HepG2 (cell line): Measurements from ENCODE around the gene GHR. TPM values are rescaled to one million over a fixed set of nuclear protein-coding genes. Genes with fewer than 3 reads are reported as not detected.

Source experiments
- ATAC-seq: fragments of 200-7000 bp; cut with Tn5 transposase; 3 replicates; pipeline ENCODE4 v1.9.1; 2020; ENCODE audit warnings: mild to moderate bottlenecking, moderate library complexity
- BruUV-seq: library from RNA; stranded (reverse); fragments of 400-500 nt; replicated peaks from 2 replicates; lab custom pipeline; 2021; lab: Mats Ljungman, UMichigan
- CTCF ChIA-PET: fragments of 300-600 bp; formaldehyde crosslinking; extraction: SDS; loops from one replicate; lab custom pipeline; 2021; ENCODE audit warnings: low total read pairs, inconsistent platforms, low intra/inter-chr PET ratio; lab: Yijun Ruan, JAX
- POLR2A ChIA-PET: fragments of 350-600 bp; sonication (Branson Sonifier 250); formaldehyde crosslinking; loops from one replicate; lab custom pipeline; 2020; ENCODE audit warnings: antibody characterized with exemption, inconsistent platforms; lab: Yijun Ruan, JAX
- DNase-seq: peaks from one replicate; pipeline ENCODE4 v3.0.0-alpha.2; 2015; ENCODE audit warnings: low spot score
- FAIRE-seq: peaks from 3 replicates; lab custom pipeline; 2011; peaks lifted over from hg19 to GRCh38; lab: Jason Lieb, UNC
- H2AFZ ChIP-seq: one replicate; pipeline ENCODE4 v1.6.1; 2011; ENCODE audit warnings: low read length, inconsistent platforms
- H3K27ac ChIP-seq: fragments of 300-600 bp; 3 replicates; pipeline ENCODE4 v1.8.0; 2011; ENCODE audit warnings: mixed run types, mild to moderate bottlenecking, mixed read lengths, low read length, inconsistent platforms; ENCODE audit not compliant: insufficient read depth; ENCODE audit errors: extremely low read length
- H3K27me3 ChIP-seq, 2 experiments: fragments of 200-600 bp in 1 of 2; 2 replicates in 1 of 2; 3 replicates in 1 of 2; pipeline versions ENCODE4 v1.6.0 to v1.8.0; 2011; ENCODE audit warnings: low read length in 2 of 2, mild to moderate bottlenecking in 2 of 2, moderate library complexity in 2 of 2, inconsistent platforms in 1 of 2; ENCODE audit not compliant: insufficient read depth in 2 of 2, control insufficient read depth in 1 of 2
- H3K36me3 ChIP-seq, 2 experiments: fragments of 200-600 bp in 1 of 2; replicated peaks in 1 of 2; 2 replicates in 1 of 2; 3 replicates in 1 of 2; pipeline versions ENCODE4 v1.5.1 to v1.8.0; 2011; ENCODE audit warnings: low read length in 2 of 2, inconsistent platforms in 1 of 2; ENCODE audit not compliant: insufficient read depth in 2 of 2, control insufficient read depth in 1 of 2
- H3K4me1 ChIP-seq: 2 replicates; pipeline ENCODE4 v1.5.1; 2012; ENCODE audit warnings: low read length, inconsistent platforms; ENCODE audit not compliant: insufficient read depth
- H3K4me2 ChIP-seq: 2 replicates; pipeline ENCODE4 v1.6.0; 2011; ENCODE audit warnings: low read depth, low read length, inconsistent platforms
- H3K4me3 ChIP-seq, 3 experiments: fragments of 200-600 bp in 1 of 3; sonication (generic), shearing (Covaris generic) in 1 of 3; replicated peaks in 1 of 3; 2 replicates each; pipeline ENCODE4 v1.5.1; 2011 to 2016; ENCODE audit warnings: low read length in 3 of 3, inconsistent platforms in 2 of 3, low read depth in 2 of 3, mild to moderate bottlenecking in 2 of 3, control low read depth in 1 of 3, mixed read lengths in 1 of 3; ENCODE audit not compliant: insufficient read depth in 1 of 3
- H3K79me2 ChIP-seq: one replicate; pipeline ENCODE4 v1.6.1; 2011; ENCODE audit warnings: low read length, inconsistent platforms; ENCODE audit not compliant: insufficient read depth
- H3K9ac ChIP-seq: 2 replicates; pipeline ENCODE4 v1.6.0; 2011; ENCODE audit warnings: mild to moderate bottlenecking, low read depth, low read length, inconsistent platforms; ENCODE audit not compliant: insufficient read depth
- H3K9me3 ChIP-seq: 2 replicates; pipeline ENCODE4 v1.5.1; 2012; ENCODE audit warnings: mild to moderate bottlenecking, low read length
- H4K20me1 ChIP-seq: 2 replicates; pipeline ENCODE4 v1.6.0; 2011; ENCODE audit warnings: inconsistent platforms, mild to moderate bottlenecking, low read length, moderate library complexity; ENCODE audit not compliant: insufficient read depth
- FOXC1 ChIP-seq: sonication (generic); formaldehyde crosslinking; IDR thresholded peaks from 2 replicates; pipeline ENCODE4 v1.8.0; 2022; ENCODE audit warnings: mild to moderate bottlenecking, missing genetic modification reagents, borderline replicate concordance
- MIER2 ChIP-seq: IDR thresholded peaks from 2 replicates; pipeline ENCODE4 v1.6.1; 2016; ENCODE audit warnings: missing biosample characterization, missing genetic modification reagents
- NR2F2 ChIP-seq: IDR thresholded peaks from 2 replicates; pipeline ENCODE4 v1.6.1; 2012; ENCODE audit warnings: low read depth, inconsistent platforms, borderline replicate concordance
- RARG ChIP-seq: sonication (generic); formaldehyde crosslinking; IDR thresholded peaks from 2 replicates; pipeline ENCODE4 v1.4.0; 2020; ENCODE audit warnings: low read depth, mild to moderate bottlenecking, missing genetic modification reagents
- SAFB2 ChIP-seq: sonication (generic); formaldehyde crosslinking; IDR thresholded peaks from 2 replicates; pipeline ENCODE4 v1.5.1; 2020; ENCODE audit warnings: missing genetic modification reagents, low read depth, mild to moderate bottlenecking, borderline replicate concordance
- ZFP82 ChIP-seq: sonication (generic); formaldehyde crosslinking; IDR thresholded peaks from 2 replicates; pipeline ENCODE4 v1.5.1; 2020; ENCODE audit warnings: mild to moderate bottlenecking, missing genetic modification reagents, borderline replicate concordance
- ZNF207 ChIP-seq: fragments of 450-650 bp; IDR thresholded peaks from 2 replicates; pipeline ENCODE4 v1.6.1; 2016; ENCODE audit warnings: antibody characterized with exemption, borderline replicate concordance
- ZNF333 ChIP-seq: sonication (generic); formaldehyde crosslinking; IDR thresholded peaks from 2 replicates; pipeline ENCODE4 v1.4.0; 2020; ENCODE audit warnings: mild to moderate bottlenecking, missing genetic modification reagents, borderline replicate concordance
- ZNF543 ChIP-seq: sonication (generic); formaldehyde crosslinking; IDR thresholded peaks from 2 replicates; pipeline ENCODE4 v1.4.0; 2020; ENCODE audit warnings: mild to moderate bottlenecking, missing genetic modification reagents
- ZNF616 ChIP-seq: sonication (generic); formaldehyde crosslinking; IDR thresholded peaks from 2 replicates; pipeline ENCODE4 v1.5.0; 2020; ENCODE audit warnings: low read depth, mild to moderate bottlenecking, missing genetic modification reagents
- ZNF672 ChIP-seq: sonication (generic); formaldehyde crosslinking; IDR thresholded peaks from 2 replicates; pipeline ENCODE4 v1.8.1; 2022; ENCODE audit warnings: missing genetic modification reagents
- ZNF746 ChIP-seq: sonication (generic); formaldehyde crosslinking; IDR thresholded peaks from 2 replicates; pipeline ENCODE4 v1.8.0; 2022; ENCODE audit warnings: mild to moderate bottlenecking, missing genetic modification reagents
- WGBS: methylation state at CpG from one replicate; pipeline ENCODE4 v1.1.6; 2017; ENCODE audit warnings: low lambda C conversion rate; 5-methylcytosine and 5-hydroxymethylcytosine counted together
- in situ Hi-C: cut with HindIII; loops from 2 replicates; pipeline ENCODE4 v1.10.0; 2017; ENCODE audit warnings: low pct_unique_long_range_greater_than_20kb; ENCODE audit not compliant: extremely low pct_ligation_motif_present
- intact Hi-C: fragments of 100-400 bp; cut with micrococcal nuclease; formaldehyde crosslinking; loops from one replicate; pipeline ENCODE4 v1.10.0; 2022; ENCODE audit not compliant: unreplicated experiment
- polyA plus RNA-seq, 8 experiments: library from polyadenylated mRNA; depleted of rRNA in 3 of 8; stranded (reverse) in 7 of 8; unstranded in 1 of 8; fragments of >200 nt; fragmentation: Illumina TruSeq in 4 of 8; extraction: Trizol in 4 of 8; gene quantifications; 2 replicates each; pipeline versions ENCODE4 v1.2.1 to v1.2.3, GENCODE V29; 2011 to 2016; ENCODE audit warnings: low read depth in 4 of 8, missing spikeins in 1 of 8, mixed read lengths in 1 of 8; ENCODE audit not compliant: insufficient read depth in 1 of 8
- total RNA-seq, 5 experiments: library from RNA; depleted of rRNA; stranded (reverse); fragments of >200 nt; fragmentation: Illumina TruSeq; extraction: Trizol; gene quantifications; 2 replicates each; pipeline ENCODE4 v1.2.3, GENCODE V29; 2016; ENCODE audit warnings: low read depth in 1 of 5
- TF ChIP-seq, protein P1 (sequence below): sonication (generic); formaldehyde crosslinking; IDR thresholded peaks from 2 replicates; pipeline ENCODE4 v1.5.0; 2020; ENCODE audit warnings: missing genetic modification reagents
- TF ChIP-seq, protein P2 (sequence below): sonication (generic); formaldehyde crosslinking; IDR thresholded peaks from 2 replicates; pipeline ENCODE4 v1.4.0; 2020; ENCODE audit warnings: mild to moderate bottlenecking, missing genetic modification reagents

The GHR gene
- total and polyA plus RNA-seq, 2 of the 13 experiments (the other 11 are each of a cell fraction or from before 2014, with no cell fraction given) = 0.07 TPM; not detected in 1

GRCh38 chr5:42586625-42587024, 163.4 kb downstream of the GHR start (continued):
- TF ChIP-seq FOXC1 (CRISPR knock-in tag) (no peak), ZNF616 (CRISPR knock-in tag) (no peak), ZNF207 (no peak), NR2F2 (no peak), SAFB2 (no peak), RARG (CRISPR knock-in tag) (no peak), ZNF333 (CRISPR knock-in tag) (no peak), ZNF672 (CRISPR knock-in tag) (no peak), ZNF543 (CRISPR knock-in tag) (no peak)

DNA sequence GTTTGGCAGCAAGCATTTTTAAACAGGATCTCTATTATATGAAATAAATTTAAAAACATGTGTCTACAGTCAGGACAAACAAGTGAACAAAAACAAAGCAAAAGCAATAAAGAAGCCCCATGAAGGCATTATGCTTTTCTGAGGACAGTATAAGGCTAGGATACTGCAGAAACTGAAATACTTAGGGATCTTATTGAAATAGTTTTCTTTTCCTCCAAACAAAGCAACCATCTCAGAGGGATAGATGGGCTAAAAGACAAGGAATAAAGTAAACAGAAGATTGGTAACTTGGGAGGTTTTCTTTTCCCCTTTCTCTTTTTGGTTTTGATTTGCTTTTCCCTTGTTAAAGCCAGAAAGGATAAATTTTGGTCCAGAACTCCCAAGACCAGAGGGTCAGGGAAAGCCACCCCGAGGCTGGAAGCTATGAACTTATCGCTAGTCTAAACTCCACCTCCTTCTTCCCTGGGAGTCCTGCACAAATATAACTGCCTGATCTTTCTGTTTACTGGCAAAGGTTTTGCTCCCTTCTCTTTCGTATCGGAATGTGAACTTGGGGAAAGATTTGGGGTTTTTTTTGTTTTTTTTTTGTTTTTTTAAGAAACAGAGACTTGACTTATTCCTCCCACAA, 164.0 kb downstream of the GHR start:
- H3K27me3 ChIP-seq = no peaks in the 10 kb centered on the region
- no peaks in the 10 kb centered on the region for H3K36me3 ChIP-seq
- 11% methylated on average over 4 of the region's 4 CpGs for WGBS
- ChIA-PET POLR2A (no interaction called here), CTCF (no interaction called here)
- in situ Hi-C loops = loop anchor here (25.0 kb wide), 1 partner anchor 725 kb away; the partner anchor contains the start of gene OXCT1
- H3K4me2 ChIP-seq = no peak overlapping the region
- no peak overlapping the region for H3K4me3 ChIP-seq
- no peaks in the 10 kb centered on the region for H4K20me1 ChIP-seq
- H2AFZ ChIP-seq = no peak overlapping the region
- no peak for FAIRE-seq
- H3K4me1 ChIP-seq = no peaks in the 10 kb centered on the region
- no peak for DNase-seq
- TF ChIP-seq MIER2 (CRISPR knock-in tag) = no peak
- no peak for TF ChIP-seq ZNF746 (CRISPR knock-in tag)
- TF ChIP-seq, protein P1, sequence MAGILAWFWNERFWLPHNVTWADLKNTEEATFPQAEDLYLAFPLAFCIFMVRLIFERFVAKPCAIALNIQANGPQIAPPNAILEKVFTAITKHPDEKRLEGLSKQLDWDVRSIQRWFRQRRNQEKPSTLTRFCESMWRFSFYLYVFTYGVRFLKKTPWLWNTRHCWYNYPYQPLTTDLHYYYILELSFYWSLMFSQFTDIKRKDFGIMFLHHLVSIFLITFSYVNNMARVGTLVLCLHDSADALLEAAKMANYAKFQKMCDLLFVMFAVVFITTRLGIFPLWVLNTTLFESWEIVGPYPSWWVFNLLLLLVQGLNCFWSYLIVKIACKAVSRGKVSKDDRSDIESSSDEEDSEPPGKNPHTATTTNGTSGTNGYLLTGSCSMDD (CRISPR knock-in tag) = no peak
- TF ChIP-seq ZFP82 (CRISPR knock-in tag) = no peak
- TF ChIP-seq, protein P2, sequence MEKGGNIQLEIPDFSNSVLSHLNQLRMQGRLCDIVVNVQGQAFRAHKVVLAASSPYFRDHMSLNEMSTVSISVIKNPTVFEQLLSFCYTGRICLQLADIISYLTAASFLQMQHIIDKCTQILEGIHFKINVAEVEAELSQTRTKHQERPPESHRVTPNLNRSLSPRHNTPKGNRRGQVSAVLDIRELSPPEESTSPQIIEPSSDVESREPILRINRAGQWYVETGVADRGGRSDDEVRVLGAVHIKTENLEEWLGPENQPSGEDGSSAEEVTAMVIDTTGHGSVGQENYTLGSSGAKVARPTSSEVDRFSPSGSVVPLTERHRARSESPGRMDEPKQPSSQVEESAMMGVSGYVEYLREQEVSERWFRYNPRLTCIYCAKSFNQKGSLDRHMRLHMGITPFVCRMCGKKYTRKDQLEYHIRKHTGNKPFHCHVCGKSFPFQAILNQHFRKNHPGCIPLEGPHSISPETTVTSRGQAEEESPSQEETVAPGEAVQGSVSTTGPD (CRISPR knock-in tag) = no peak
- ATAC-seq = no peak
- no peaks in the 10 kb centered on the region for H3K79me2 ChIP-seq
- H3K9ac ChIP-seq = no peak overlapping the region
- no TSS peak for BruUV-seq
- no peaks in the 10 kb centered on the region for H3K9me3 ChIP-seq
- H3K27ac ChIP-seq = no peak overlapping the region
- intact Hi-C loops = no loop called here
